Fibroblast of the aortic adventitia (primary cell): ENCODE measurements around the gene SAA4. TPM values are rescaled to one million over a fixed set of nuclear protein-coding genes. Genes with fewer than 3 reads are reported as not detected.
"Not testable (repeated sequence)": the region's sequence is repeated elsewhere in the genome, so short reads cannot be mapped to it uniquely, and the experiment has no call there.

Source experiments
- DNase-seq: peaks from one replicate; pipeline ENCODE4 v3.0.0-alpha.2; 2010; ENCODE audit warnings: low read depth
- H3K4me3 ChIP-seq: 2 replicates; pipeline ENCODE4 v1.5.1; 2011; ENCODE audit warnings: low read depth, mild to moderate bottlenecking, control low read depth, low read length, moderate library complexity
- total RNA-seq: library from RNA; depleted of rRNA; stranded (reverse); fragments of >200 nt; gene quantifications from 2 replicates; pipeline ENCODE4 v1.2.3, GENCODE V29; 2012; ENCODE audit warnings: low replicate concordance
- TF ChIP-seq, protein P1 (sequence below): IDR thresholded peaks from 2 replicates; pipeline ENCODE4 v1.5.1; 2011; ENCODE audit warnings: mild to moderate bottlenecking, low read length, control low read depth, inconsistent platforms; ENCODE audit not compliant: insufficient read depth

The SAA4 gene
- total RNA-seq, 1 donor = 0.27 TPM

- DNase-seq = no peak
Measured at GRCh38 chr11:18204771-18205170, 31.8 kb downstream of the SAA4 start.

GRCh38 chr11:18204220-18204619 is 32.4 kb downstream of the SAA4 start:
- TF ChIP-seq, protein P1, sequence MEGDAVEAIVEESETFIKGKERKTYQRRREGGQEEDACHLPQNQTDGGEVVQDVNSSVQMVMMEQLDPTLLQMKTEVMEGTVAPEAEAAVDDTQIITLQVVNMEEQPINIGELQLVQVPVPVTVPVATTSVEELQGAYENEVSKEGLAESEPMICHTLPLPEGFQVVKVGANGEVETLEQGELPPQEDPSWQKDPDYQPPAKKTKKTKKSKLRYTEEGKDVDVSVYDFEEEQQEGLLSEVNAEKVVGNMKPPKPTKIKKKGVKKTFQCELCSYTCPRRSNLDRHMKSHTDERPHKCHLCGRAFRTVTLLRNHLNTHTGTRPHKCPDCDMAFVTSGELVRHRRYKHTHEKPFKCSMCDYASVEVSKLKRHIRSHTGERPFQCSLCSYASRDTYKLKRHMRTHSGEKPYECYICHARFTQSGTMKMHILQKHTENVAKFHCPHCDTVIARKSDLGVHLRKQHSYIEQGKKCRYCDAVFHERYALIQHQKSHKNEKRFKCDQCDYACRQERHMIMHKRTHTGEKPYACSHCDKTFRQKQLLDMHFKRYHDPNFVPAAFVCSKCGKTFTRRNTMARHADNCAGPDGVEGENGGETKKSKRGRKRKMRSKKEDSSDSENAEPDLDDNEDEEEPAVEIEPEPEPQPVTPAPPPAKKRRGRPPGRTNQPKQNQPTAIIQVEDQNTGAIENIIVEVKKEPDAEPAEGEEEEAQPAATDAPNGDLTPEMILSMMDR = no peak
- H3K4me3 ChIP-seq = no peak overlapping the region
- DNase-seq = no peak

More at GRCh38 chr11:18204771-18205170, 31.8 kb downstream of the SAA4 start:
- TF ChIP-seq, protein P1 = no peak
- no peak overlapping the region for H3K4me3 ChIP-seq

DNA sequence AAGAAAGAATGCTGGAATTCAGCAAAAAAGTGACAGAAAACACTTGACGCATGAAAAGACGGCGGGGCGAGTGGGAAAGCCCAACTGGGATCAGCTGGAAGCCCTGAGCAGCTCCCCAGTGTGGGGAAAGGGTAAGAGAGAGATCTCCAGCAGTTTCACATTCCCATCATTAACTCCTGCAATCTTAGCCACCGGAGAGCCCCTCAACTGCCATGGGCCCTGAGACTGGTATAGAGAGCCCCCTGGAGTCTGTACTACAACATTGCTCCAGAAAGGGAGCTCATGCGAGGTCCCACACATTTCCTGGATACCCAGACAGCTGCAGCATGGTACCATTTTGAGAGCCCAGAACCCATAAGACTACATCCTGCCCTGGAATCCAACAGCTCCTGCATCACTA is 32.9 kb downstream of the SAA4 start:
- TF ChIP-seq, protein P1 = peak; percentile 46
- no peak overlapping the region for H3K4me3 ChIP-seq
- DNase-seq = peak; percentile 9

DNA sequence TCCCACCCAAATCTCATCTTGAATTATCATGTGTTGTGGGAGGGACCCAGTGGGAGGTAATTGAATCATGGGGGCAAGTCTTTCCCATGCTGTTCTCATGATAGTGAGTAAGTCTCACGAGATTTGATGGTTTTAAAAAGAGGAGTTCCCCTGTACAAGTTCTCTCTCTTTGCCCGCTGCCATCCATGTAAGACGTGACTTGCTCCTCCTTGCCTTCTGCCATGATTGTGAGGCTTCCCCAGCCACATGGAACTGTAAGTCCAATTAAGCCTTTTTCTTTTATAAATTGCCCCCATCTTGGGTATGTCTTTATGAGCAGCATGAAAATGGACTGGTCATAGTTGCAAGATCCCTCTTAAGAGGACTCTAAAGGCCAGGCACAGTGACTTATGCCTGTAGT is 38.9 kb downstream of the SAA4 start:
- not testable (repeated sequence) for H3K4me3 ChIP-seq, DNase-seq

DNA sequence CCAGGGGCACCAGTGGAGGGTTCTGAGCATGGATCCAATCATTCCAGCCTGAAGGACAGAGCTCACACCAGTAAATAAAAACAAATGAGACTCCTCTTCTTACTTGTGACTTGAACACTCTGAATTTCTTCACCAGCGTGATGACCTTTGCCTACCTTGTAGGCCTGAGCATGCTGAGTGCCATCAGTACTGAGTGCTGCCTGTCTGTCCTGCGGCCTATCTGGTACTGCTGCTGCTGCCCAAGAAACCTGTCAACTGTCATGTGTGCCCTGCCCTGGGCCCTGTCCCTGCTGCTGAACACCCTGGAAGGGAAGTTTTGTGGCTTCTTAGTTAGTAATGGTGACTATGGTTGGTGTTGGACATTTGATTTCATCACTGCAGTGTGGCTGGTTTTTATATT is 40.1 kb downstream of the SAA4 start:
- TF ChIP-seq, protein P1 = no peak
- no peak overlapping the region for H3K4me3 ChIP-seq
- no peak for DNase-seq

DNA sequence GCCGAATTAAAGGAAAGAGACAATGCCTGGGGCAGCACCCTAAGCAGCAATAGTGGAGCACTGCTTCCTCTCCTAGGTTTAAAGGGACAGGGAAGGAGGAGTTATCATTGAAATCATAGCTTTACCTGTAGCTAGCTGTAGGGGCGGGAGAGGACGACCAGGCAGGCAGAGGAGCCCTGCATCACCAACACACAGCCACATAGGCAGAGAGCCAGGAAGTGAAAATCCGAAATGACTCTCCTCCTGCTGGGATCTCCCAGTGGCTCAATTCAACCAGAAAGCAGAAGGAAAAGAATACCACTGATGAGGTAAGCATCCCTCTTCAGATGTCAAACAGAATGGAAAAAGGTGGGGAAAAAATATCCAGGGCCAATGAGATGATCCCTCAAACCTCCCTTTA is 43.6 kb downstream of the SAA4 start:
- TF ChIP-seq, protein P1 = no peak
- no peak for DNase-seq
- H3K4me3 ChIP-seq = no peak overlapping the region

GRCh38 chr11:18191376-18191775 is 45.2 kb downstream of the SAA4 start:
- H3K4me3 ChIP-seq = no peak overlapping the region
- DNase-seq = peak; percentile 3
- TF ChIP-seq, protein P1 = no peak

DNA sequence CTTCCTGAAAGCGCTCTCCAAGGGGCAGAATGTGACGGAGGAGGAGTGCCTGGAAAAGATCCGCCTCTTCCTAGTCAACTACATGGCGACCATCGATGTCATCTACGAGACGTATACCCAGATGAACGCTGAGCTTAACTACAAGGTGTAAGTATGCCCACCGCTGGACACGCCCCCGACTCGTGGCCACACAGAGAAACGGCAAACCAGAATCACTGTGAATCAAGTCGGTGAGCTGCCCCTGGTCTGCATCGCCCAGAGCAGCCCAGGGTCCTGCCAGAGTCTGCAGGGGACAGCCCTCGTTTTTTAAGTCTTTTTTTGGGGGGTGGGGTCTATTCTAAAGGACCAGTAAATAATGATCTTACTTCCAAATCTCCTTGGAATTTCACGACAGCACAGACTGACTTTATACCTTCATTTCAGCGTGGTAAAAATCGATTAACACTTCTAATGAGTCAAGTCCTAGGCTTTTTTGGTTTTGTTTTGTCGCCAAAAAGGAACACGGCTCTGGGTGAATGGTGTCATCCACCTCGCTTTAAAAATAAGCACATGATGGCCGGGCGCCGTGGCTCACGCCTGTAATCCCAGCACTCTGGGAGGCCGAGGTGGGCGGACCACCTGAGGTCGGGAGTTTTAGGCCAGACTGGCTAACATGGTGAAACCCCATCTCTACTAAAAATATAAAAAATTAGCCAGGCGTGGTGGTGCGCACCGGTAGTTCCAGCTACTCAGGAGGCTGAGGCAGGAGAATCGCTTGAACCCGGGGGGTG is 46.9 kb downstream of the SAA4 start:
- not testable (repeated sequence) for DNase-seq, H3K4me3 ChIP-seq
